HepG2 (cell line): ENCODE data around the gene CCL5. TPM values are rescaled to one million over a fixed set of nuclear protein-coding genes. Genes with fewer than 3 reads are reported as not detected.

Experiments
- polyA plus RNA-seq, 8 experiments: library from polyadenylated mRNA; depleted of rRNA in 3 of 8; stranded (reverse) in 7 of 8; unstranded in 1 of 8; fragments of >200 nt; fragmentation: Illumina TruSeq in 4 of 8; extraction: Trizol in 4 of 8; gene quantifications; 2 replicates each; pipeline versions ENCODE4 v1.2.1 to v1.2.3, GENCODE V29; 2011 to 2016; ENCODE audit warnings: low read depth in 4 of 8, missing spikeins in 1 of 8, mixed read lengths in 1 of 8; ENCODE audit not compliant: insufficient read depth in 1 of 8
- small RNA-seq, 3 experiments: library from RNA; depleted of rRNA; stranded (forward); fragments of <200 nt; gene quantifications; one replicate each; pipeline ENCODE3, GENCODE V24; 2012; ENCODE audit warnings: low read depth in 2 of 3, low replicate concordance in 1 of 3; ENCODE audit not compliant: insufficient read length in 3 of 3, insufficient read depth in 2 of 3
- total RNA-seq, 5 experiments: library from RNA; depleted of rRNA; stranded (reverse); fragments of >200 nt; fragmentation: Illumina TruSeq; extraction: Trizol; gene quantifications; 2 replicates each; pipeline ENCODE4 v1.2.3, GENCODE V29; 2016; ENCODE audit warnings: low read depth in 1 of 5

CCL5 gene
- total and polyA plus RNA-seq, 2 of the 13 experiments (the other 11 are each of a cell fraction or from before 2014, with no cell fraction given), result 0.13 to 0.29 TPM

Small RNA genes within 50 kb of the gene (small RNA-seq; reads per million reads assigned to genes)
- gene RF00100, result 5.9 to 434 (median 13.3) reads per million in 3 experiments

Other genes with a start within 250 kb of the CCL5 start
- gene RASL10B, start 148.7 kb downstream of the CCL5 start, total RNA-seq (2016; rRNA removed; fragmentation: Illumina TruSeq; extraction: Trizol), result 11.0 TPM in 2 replicates
- gene RASL10B, start 148.7 kb downstream of the CCL5 start, polyA plus RNA-seq (2011; rRNA removed), result 7.5 and 8.8 TPM in 2 replicates
- gene GAS2L2, start 127.1 kb downstream of the CCL5 start, total RNA-seq (2016; rRNA removed; fragmentation: Illumina TruSeq; extraction: Trizol), result not detected in 2 replicates
- not detected in 2 replicates for gene GAS2L2, start 127.1 kb downstream of the CCL5 start, polyA plus RNA-seq (2011; rRNA removed)
- not detected in 2 replicates for gene C17orf50, start 119.5 kb downstream of the CCL5 start, total RNA-seq (2016; rRNA removed; fragmentation: Illumina TruSeq; extraction: Trizol)
- not detected in 2 replicates for gene C17orf50, start 119.5 kb downstream of the CCL5 start, polyA plus RNA-seq (2011; rRNA removed)
- not detected in 2 replicates for gene MMP28, start 84.7 kb downstream of the CCL5 start, total RNA-seq (2016; rRNA removed; fragmentation: Illumina TruSeq; extraction: Trizol)
- gene MMP28, start 84.7 kb downstream of the CCL5 start, polyA plus RNA-seq (2011; rRNA removed), result not detected in 2 replicates
- gene TAF15, start 70.9 kb downstream of the CCL5 start, total RNA-seq (2016; rRNA removed; fragmentation: Illumina TruSeq; extraction: Trizol), result 26.5 and 49.9 TPM in 2 replicates
- gene TAF15, start 70.9 kb downstream of the CCL5 start, polyA plus RNA-seq (2011; rRNA removed), result 25.2 and 29.3 TPM in 2 replicates
- not detected in 2 replicates for gene HEATR9, start 11.5 kb downstream of the CCL5 start, total RNA-seq (2016; rRNA removed; fragmentation: Illumina TruSeq; extraction: Trizol)
- not detected in 2 replicates for gene HEATR9, start 11.5 kb downstream of the CCL5 start, polyA plus RNA-seq (2011; rRNA removed)
- gene RDM1, start 50.4 kb upstream of the CCL5 start, total RNA-seq (2016; rRNA removed; fragmentation: Illumina TruSeq; extraction: Trizol), result 0.40 TPM in 1 of 2 replicates, not detected in the other
- 0.14 and 0.28 TPM in 2 replicates for gene RDM1, start 50.4 kb upstream of the CCL5 start, polyA plus RNA-seq (2011; rRNA removed)
- gene LYZL6, start 63.4 kb upstream of the CCL5 start, total RNA-seq (2016; rRNA removed; fragmentation: Illumina TruSeq; extraction: Trizol), result not detected in 2 replicates
- gene LYZL6, start 63.4 kb upstream of the CCL5 start, polyA plus RNA-seq (2011; rRNA removed), result not detected in 2 replicates
- 0.51 and 2.0 TPM in 2 replicates for gene CCL16, start 101.1 kb upstream of the CCL5 start, total RNA-seq (2016; rRNA removed; fragmentation: Illumina TruSeq; extraction: Trizol)
- 14.7 and 17.7 TPM in 2 replicates for gene CCL16, start 101.1 kb upstream of the CCL5 start, polyA plus RNA-seq (2011; rRNA removed)
- gene CCL14, start 106.4 kb upstream of the CCL5 start, total RNA-seq (2016; rRNA removed; fragmentation: Illumina TruSeq; extraction: Trizol), result 1.1 and 1.3 TPM in 2 replicates
- 0.86 and 1.7 TPM in 2 replicates for gene CCL14, start 106.4 kb upstream of the CCL5 start, polyA plus RNA-seq (2011; rRNA removed)
- gene CCL15, start 121.2 kb upstream of the CCL5 start, total RNA-seq (2016; rRNA removed; fragmentation: Illumina TruSeq; extraction: Trizol), result 23.2 and 29.2 TPM in 2 replicates
- gene CCL15, start 121.2 kb upstream of the CCL5 start, polyA plus RNA-seq (2011; rRNA removed), result 37.4 and 45.9 TPM in 2 replicates
- gene CCL23, start 137.6 kb upstream of the CCL5 start, total RNA-seq (2016; rRNA removed; fragmentation: Illumina TruSeq; extraction: Trizol), result not detected in 2 replicates
- gene CCL23, start 137.6 kb upstream of the CCL5 start, polyA plus RNA-seq (2011; rRNA removed), result not detected in 2 replicates
- not detected in 2 replicates for gene CCL18, start 183.9 kb upstream of the CCL5 start, total RNA-seq (2016; rRNA removed; fragmentation: Illumina TruSeq; extraction: Trizol)
- not detected in 2 replicates for gene CCL18, start 183.9 kb upstream of the CCL5 start, polyA plus RNA-seq (2011; rRNA removed)
- not detected in 2 replicates for gene CCL3, start 209.8 kb upstream of the CCL5 start, total RNA-seq (2016; rRNA removed; fragmentation: Illumina TruSeq; extraction: Trizol)
- gene CCL3, start 209.8 kb upstream of the CCL5 start, polyA plus RNA-seq (2011; rRNA removed), result not detected in 2 replicates
- gene CCL4, start 223.5 kb upstream of the CCL5 start, total RNA-seq (2016; rRNA removed; fragmentation: Illumina TruSeq; extraction: Trizol), result not detected in 2 replicates
- not detected in 2 replicates for gene CCL4, start 223.5 kb upstream of the CCL5 start, polyA plus RNA-seq (2011; rRNA removed)